ENCODE data around the gene COL18A1.
"Not testable (repeated sequence)": the region's sequence is repeated elsewhere in the genome, so short reads cannot be mapped to it uniquely, and the experiment has no call there.

The COL18A1 gene

DNA sequence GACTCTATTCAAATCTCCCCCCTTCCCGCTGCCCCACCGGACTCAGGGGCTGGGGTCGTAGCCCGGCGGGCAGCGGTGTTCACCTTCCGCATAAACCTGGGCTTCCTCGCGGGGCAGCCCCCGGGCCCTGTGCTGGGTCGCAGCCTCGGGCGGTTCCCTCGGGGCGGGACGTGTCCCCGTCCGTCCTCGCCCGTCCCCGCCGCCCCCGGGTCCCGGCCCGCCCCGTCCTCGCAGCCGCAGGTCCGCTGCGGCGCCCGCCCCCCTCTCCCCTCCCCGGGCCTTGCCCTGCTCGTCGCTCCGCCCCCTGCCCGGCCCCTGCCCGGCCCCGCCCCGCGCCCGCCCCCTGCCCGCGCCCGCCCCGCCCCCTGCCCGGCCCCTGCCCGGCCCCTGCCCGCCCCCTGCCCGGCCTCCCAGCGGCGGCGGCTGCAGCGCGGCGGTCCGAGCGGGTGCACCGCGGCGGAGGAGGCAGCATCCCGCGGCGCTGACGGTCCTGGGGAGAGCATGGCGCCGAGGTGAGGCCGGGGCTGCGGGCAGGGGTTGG lies at the start of gene COL18A1:
TSS of gene COL18A1 (plus strand) at position 436 of the 541 bp plus-strand sequence. CDS start at position 502, 66 bp downstream.
- DNase-seq: peak; percentile 28

DNA sequence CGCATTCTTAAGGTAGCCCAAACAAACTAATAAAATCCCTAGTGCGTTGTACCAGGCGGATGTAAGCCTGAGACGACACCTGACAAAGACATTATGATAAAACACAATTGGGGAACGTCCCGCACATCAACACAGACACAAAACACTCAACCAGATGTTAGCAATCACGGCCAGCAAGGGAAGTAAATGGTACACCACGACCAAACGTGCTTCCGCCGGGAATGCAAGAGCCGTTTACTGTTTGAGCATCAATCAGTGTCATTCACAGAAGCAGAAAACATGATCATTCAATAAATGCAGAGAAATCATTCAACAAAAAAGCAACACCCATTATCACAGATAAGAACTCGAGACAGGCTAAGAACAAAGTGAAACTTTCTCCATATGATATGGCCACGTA lies 49.4 kb upstream of the COL18A1 start:
- no peak for DNase-seq

DNA sequence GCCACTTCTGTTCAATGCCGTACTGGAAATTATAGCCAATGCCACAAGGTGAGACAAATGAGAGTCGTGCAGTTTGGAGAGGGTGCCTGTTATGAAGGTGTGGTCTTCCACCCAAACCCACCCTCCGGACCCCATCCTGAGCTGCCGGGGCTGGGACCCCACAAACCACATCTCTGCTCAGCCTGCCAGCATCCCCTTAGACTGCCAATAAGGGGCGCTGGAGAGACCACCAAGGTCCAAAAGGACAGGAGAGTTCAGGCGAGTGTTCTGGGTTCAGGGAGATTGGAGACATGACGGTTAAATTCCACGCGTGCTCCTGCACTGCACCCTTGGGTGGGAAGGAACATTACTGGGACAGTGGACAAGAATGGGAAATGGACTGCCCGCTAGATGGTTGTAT lies 48.7 kb upstream of the COL18A1 start:
- no peak for DNase-seq

DNA sequence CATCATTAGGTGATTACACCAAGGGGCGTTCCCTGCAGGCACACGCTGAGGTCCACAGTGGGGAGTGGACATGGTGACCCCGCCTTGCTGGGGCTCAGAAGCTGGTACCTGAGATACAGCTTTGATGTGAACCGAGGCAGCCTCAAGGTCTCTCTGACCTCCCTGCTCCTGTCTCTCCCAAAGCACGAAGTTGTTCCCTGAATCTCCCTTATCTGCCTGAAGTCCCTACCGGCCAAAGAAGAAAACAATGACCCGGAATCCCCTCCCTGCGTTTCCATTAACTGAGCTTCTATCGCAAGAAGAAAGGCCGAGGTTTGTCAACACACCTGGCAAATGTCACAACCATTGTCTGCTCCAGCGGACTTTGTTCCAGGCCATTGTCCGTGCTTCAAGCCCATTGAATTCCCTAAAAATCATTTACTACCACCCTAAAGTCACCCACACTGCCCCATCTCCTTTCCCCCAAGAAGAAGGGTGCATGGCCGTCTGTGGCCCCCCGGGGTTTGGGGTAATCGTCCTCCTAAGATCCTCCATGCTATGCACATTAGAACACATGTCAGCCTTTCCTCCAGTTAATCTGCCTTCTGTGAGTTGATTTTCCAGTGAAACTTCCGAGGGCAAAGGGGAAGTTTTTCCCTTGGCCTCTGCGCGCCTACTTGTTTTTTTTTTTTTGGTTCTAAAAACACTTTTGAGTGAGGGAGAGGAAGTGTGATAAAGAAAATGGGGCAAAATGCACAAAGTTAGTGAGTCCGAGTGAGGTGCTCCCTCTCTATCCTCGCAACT lies 48.1 kb upstream of the COL18A1 start:
- DNase-seq: no peak

DNA sequence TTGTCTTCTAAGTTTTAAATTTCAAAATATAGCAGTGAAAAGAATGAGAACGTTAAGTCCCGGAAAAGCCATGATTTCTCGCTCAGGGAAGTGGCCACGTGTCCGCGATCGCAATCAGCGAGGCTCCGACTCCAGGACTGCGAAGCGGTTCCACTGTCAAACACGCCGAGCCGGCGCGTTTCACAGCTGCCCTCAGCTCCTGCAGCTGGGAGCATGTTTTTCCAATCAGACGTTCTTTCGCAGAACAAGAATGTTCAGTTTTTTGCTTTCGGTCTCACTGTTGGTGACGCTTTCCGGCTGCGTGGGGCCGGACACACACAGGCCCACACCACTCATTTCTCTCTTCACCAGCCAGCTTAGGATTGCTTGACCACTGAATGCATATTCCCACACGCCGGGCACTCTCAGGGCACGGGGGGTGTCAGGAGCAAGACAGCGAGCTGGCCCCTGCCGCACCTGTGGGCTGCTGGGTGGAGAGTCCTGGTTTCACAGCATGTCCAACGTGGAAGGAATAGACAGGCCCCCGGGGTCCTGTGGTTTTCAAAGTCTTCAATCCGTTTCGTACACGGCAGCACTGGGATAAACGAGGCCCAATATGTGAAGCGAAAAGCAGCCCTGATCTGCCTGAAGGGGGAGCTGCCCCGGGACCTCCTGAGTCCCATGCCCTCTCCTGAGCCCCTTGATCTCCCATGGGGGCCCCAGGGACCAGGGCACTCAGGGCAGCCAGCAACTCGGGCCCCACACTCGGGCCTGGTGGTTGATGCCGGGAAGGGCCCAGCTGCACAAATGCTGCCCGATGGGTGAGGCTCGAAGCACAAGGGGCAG lies 47.3 kb upstream of the COL18A1 start:
- DNase-seq: no peak

DNA sequence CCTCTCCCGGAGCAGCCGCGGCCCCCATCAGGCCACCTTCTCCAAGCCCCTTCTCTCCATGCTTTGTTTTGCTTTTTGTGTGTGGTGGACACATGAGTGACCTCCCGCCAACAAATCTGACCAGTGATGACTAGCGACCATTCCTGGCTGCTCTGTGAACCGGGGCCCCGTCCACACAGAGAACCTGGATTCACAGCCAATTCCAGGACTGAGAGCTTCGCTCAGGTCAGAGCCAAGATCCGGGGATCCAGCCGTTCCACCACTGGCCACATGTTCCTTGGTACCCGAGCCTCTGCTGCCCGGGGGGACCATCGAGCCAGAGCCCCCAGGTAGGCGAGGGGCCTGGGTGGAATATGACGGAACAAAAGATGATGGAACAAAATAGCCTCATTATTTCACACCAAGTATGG lies 46.7 kb upstream of the COL18A1 start:
- no peak for DNase-seq

DNA sequence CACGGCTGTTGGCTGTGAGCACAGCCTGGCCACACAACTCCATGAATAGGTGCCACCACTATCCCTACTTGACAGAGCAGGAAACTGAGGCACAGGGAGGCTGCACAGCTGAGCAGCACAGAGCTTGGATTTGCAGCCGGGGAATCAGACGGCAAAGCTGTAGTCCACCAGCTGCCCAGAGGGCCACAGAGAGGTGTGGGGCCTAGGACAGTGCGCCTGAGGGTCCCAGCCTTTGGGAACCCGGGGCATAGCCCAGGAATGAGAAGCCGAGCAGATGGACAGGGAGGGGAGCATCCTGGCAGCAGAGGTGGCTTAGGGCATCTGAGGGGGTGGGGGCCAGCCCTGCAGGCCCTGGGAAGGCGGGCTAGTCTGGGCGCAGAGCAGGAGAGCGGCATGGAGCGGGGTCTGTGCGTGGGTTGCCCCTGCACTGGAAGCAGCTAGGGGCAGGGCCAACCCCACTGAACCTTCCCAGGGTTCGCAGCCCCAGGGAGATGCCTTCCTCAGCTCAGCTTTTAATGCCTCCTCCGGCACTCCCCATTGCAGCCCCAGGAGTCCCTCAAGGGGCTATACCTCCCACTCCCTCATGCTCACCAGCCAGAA lies 46.2 kb upstream of the COL18A1 start:
- DNase-seq: no peak

DNA sequence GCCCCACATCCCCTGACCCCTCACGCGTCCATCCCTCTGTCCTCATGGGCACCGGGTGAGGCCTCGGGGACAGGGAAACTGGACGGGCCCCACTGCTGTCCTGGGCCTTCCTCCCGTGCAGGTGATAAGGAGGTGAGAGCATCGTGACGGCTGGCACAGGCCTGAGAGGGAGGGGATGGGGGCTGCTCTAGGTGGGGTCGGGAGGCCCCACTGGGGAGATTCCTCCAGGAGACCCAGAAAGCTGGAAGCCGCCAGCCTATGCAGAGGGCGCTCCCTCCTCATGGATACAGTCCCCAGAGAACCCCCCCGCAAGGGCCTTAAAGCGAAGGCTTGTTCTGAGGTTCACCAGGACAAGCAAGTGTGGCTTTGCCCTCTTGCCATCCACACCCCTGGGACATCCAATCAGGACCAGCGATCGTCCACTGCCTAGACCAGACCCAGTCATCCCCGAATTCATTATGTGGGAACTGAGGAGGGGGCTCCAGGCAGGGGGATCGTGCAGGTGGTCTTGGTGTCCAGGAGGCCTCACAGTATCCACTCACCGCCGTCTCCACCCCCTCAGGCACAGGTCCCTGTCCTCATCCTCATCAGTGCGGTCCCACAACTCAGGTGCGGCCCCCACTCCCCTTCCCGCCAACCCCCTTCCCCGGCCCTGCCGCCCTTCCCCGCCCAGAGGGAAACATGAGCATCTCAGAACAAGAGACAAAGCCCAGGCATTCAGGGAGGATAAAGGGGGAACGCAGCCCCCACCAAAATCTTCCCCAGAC lies 45.3 kb upstream of the COL18A1 start:
- DNase-seq: no peak

DNA sequence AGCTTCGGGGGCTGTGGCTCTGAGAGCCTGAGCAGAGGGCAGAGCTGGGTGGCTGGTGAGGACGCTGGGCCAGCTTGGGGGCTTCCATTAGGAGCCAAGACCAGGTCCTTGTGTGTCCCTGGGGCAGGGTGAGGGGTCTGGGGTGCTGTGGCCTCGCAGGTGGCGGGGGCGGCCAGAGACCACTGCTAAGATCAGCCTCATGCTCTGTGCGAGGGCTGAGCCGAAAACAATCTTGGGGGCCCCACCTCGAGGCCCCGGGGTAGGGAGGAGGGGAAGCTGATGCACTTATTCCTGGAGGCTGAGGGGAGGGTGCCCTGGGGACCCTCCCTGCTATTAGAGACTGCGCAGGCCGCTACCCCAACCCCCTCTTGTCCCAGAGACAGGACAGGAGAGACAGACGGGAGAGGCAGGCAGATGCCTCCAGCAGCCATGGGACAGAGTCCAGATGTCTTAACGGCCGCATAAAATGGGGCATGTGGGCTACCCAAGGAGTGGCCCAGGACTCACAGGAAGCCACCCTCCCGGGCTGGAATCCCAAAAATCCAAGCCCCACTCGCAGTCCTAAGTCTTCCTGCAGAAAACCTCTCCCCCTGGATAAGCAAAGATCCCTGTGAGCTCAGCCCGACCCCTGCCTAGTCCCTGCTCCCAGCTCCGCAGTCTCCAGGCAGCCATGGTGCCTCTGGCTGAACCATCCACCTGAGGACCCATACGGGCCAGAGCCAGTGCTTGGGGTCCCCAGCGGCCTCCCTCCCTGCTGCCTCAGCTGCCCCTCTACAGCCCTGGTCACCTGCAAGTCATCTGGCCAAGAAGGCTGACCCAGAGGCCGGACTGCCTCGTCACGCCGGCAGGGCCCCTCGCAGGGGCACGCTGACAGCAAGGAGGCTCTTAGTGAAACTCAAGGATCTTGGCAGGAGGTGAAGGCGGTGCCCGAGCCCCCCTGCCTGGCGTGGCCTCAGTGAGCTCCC lies 43.6 kb upstream of the COL18A1 start:
- DNase-seq: no peak

DNA sequence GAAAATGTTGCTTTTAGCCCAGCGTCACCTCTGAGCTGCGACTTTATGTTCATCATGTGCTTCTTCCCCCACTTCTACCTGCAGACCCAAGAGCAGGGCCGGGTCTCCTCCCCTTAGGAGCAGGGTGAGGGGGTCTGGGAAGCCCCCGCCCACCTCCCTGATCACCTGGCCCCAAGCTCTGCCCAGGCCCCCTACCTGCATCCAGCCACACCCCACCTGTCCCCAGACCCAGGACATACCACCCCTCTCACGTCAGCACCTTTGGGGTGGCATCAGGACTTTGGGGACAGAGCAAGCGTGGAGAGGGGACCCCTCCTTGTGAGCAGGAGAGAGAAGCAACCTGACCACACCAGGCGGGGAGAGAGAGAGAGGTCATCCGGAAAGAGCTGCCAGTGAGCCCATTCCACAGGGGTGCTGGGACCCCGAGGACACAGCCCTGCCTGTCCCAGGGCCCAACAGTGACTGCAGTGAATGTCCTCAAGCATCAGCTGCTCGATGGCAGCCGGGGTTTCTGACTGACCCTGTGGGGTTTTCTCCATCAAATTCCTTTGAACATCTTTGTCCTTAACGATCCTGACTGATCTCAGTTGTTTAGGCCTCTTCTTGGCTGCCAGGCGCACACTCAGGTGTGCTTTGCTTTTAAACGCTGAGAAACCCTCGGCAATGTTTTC lies 42.8 kb upstream of the COL18A1 start:
- DNase-seq: no peak

DNA sequence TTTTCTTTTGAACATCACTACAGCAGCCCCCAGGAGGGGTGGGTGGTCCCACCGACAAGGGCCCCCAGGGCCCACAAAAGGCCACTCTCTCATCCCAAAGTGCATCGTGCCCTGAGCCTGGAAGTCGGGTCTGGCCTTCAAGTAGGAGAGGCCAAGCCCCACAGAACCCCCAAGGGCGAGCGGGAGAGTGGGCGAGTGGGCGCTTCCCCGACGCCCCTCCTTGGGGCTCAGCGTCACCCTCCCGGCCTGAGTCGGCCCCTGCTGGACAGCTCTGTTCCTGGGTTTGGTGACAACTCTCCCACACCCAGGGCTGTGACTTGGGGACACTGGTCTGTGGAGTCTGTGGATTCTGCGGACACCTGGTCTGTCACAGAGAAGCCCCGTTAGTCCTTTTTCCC lies 42.2 kb upstream of the COL18A1 start:
- no peak for DNase-seq

DNA sequence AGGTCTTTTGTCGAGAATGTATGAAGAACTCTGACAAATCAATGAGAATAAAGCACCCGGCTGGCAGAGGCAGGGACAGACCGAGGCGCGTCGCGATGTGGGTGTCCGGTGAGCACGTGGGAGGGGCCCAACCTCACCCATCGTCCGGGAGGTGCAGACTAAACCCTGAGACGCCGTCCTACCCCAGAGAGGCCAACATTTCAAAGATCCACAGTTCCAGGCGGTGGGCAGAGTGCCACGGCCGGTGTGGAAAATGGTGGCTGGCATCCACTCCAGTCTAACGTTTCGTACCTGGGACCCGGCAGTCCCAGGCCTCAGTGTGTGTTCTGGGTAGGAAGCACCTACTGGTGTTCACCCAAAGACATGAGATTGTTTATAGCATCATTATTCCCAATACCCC lies 41.7 kb upstream of the COL18A1 start:
- DNase-seq: not testable (repeated sequence)

DNA sequence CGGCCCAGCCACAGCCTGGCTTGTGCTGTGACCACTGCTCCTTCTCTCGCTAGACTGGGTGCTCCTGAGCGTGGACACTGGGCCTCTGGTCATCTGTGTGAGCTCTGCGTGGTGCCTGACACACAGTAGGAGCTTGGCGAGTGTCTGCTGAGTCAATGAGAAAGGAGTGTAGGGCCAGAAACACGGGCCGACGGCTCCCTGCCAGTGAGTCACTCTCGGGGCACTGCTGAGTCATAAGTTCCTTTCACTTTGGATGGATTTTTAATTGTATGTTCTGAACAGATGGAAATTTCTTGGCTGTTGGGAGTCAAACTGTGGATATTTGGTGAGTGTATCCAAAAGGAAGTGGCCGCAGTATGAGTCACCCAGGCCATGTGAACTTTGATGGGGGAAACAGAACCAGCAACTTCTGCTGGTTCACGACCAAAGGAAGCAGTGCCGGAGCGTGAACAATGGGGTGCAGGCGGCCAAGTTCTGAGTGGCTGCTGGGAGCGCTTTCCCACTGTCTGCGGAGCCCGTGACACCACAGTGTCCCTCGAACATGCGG lies 41.0 kb upstream of the COL18A1 start:
- peak; percentile 89 for DNase-seq

DNA sequence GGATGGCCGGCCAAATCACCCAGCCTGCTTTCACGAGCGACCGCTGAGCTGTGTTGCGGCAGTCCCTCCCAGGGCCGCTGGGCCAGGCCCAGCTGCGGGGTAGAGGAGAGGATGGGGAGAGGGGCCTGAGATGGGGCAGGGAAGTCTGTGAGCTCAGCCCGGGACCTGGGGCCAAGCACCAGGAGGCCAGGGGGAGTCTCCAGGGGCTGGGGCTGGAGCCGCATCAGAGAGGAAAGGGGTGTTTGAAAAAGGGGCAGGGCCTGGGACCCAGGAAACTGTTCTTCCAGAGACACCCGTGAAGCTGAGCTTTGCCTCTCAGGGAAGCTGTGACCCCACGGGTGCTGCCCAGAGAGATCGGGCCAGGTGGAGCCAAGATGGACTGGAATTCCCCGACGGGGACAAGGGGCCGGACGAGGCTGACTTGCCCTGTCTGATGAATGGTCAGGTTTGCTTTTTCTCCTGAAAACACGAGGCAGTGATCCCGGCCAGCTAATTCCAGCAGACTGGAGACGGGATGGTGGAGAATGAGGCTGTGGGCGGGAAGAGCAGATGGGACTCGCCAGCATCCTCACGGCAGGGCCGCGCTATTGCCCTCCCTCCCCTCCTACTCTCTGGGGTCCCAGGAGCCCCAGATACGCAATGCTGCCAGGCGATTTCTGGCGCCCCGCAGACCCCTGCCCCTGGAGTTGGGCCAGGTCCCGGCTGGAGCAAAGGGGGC lies 40.3 kb upstream of the COL18A1 start:
- DNase-seq: no peak

DNA sequence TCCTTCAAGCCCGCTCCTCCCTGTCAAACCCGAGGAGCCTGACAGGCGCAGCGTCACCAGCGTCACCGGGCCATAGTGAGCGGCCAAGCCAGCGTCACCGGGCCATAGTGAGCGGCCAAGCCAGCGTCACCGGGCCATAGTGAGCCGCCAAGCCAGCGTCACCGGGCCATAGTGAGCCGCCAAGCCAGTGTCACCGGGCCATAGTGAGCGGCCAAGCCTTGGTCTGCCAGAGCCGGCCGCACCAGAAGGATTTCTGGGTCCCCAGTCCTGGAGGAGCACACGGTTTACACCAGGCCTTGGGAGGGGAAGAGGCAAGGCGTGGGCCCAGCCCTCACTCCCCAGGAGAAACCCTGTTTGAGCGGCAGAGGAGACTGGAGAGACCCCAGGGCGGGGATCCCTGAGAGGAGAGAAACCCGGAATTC lies 39.8 kb upstream of the COL18A1 start:
- DNase-seq: no peak

DNA sequence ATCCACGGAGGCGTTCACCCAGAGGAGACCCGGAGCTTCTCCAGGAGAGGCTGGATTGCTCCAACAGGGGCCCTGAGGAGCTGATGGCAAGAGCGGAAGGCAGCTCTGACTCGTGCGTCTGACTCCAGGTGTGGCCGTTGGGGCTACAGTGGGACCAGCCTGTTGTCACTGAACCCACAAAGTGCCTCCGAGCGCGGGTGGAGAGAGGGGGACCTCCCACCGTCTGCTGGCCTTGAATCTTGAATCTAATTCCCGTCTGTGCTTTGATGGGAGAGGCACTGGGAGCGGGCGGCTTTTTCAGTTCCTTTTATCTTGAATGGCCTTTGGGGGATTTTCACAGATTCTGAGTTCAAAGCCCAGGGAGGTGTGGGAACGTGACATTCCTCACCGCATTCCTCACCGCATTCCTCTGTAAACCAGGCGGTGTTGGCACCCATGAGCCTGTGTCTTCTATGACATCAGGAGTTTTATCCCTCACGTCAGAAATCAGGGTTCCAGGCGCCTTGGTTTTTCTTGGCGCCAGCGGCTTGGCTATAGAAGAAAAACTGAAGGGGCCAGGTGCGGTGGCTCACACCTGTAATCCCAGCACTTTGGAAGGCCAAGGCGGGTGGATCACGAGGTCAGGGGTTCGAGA lies 39.2 kb upstream of the COL18A1 start:
- no peak for DNase-seq

DNA sequence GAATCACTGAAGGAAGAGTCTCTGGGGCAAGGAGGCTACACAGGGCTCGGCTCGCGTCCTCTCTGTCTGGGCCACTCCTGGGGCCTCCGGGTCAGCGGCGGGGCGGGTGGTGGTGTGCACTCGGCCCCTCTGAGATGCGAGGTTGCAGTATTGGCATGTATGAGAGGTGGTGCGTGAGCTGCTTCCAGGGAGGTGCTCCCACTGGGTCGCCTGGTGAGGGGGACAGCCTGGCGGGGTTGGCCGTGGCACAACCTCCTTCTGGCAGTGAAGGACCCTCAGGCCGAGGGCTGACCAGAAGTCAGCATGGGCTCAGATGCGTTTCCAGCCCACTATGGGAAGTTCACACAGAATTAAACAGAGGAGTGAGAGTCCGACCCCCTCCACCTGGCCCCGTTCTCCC lies 38.5 kb upstream of the COL18A1 start:
- no peak for DNase-seq

DNA sequence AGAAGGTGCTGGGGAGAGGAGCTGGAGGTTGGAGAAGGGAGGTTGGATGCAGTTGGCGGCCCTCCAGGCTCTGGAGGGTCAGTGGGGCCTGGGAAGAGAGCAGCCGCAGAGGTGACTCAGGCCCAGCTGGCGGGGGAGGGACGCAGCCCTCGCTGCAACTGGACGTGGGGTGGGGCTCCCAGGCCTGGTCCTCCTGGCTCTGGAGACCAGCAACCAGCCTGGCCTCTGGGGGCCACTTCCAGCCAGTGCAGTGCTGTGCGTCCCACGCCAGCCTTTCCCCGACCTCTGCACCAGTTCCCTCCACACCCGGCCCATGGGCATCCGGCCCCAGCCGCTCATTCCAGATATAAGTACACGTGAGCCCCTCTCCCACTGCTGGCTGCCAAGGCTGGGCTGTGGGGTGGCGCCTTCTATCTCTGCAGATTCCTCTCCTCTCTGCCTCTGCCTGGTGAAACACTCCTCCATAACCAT lies 38.0 kb upstream of the COL18A1 start:
- DNase-seq: no peak

Data from suppressor macrophage treated with lipopolysaccharide for 4 hours (primary cell).